GM12878 (cell line): ENCODE measurements around the gene CTSA. TPM values are rescaled to one million over a fixed set of nuclear protein-coding genes. Genes with fewer than 3 reads are reported as not detected.

Experiments used
- ATAC-seq: fragments of 200-7000 bp; cut with Tn5 transposase; 3 replicates; pipeline ENCODE4 v1.9.1; 2020; ENCODE audit warnings: mild to moderate bottlenecking, moderate library complexity
- BruUV-seq: library from RNA; stranded (reverse); fragments of 400-500 nt; replicated peaks from 2 replicates; lab custom pipeline; 2021; lab: Mats Ljungman, UMichigan
- CTCF ChIA-PET: fragments of 300-600 bp; sonication (Branson Sonifier 250); formaldehyde crosslinking; extraction: SDS; loops from one replicate; lab custom pipeline; 2021; ENCODE audit warnings: inconsistent platforms; lab: Yijun Ruan, JAX
- POLR2A ChIA-PET: fragments of 350-600 bp; formaldehyde crosslinking; extraction: SDS; loops from one replicate; lab custom pipeline; 2021; ENCODE audit warnings: inconsistent platforms; lab: Charles Lee
- RAD21 ChIA-PET: fragments of 300-600 bp; sonication (Branson Sonifier 250); formaldehyde crosslinking; loops from one replicate; lab custom pipeline; 2023; ENCODE audit warnings: antibody characterized with exemption; ENCODE audit not compliant: unreplicated experiment; lab: Charles Lee
- SMC1A ChIA-PET: fragments of 300-600 bp; sonication (Branson Sonifier 250); formaldehyde crosslinking; loops from one replicate; lab custom pipeline; 2023; ENCODE audit not compliant: unreplicated experiment, uncharacterized antibody; lab: Charles Lee
- DNase-seq: peaks from one replicate; pipeline ENCODE4 v3.0.0-alpha.2; 2011; ENCODE audit warnings: low read depth, low spot score
- FAIRE-seq: peaks from 3 replicates; lab custom pipeline; 2011; peaks lifted over from hg19 to GRCh38; lab: Jason Lieb, UNC
- H2AFZ ChIP-seq: 2 replicates; pipeline ENCODE4 v1.6.0; 2011; ENCODE audit warnings: low read depth, low read length, control low read depth; ENCODE audit not compliant: control insufficient read depth
- H3K27ac ChIP-seq: 2 replicates; pipeline ENCODE4 v1.5.1; 2011; ENCODE audit warnings: control low read depth; ENCODE audit not compliant: control insufficient read depth, insufficient read depth
- H3K27me3 ChIP-seq, 2 experiments: replicated peaks in 1 of 2; 2 replicates each; pipeline versions ENCODE4 v1.6.0 to v1.6.1; 2011; ENCODE audit warnings: low read length in 1 of 2; ENCODE audit not compliant: control insufficient read depth in 2 of 2, insufficient read depth in 2 of 2
- H3K36me3 ChIP-seq, 2 experiments: 2 replicates each; pipeline ENCODE4 v1.5.1; 2011; ENCODE audit warnings: low read length in 1 of 2; ENCODE audit not compliant: control insufficient read depth in 2 of 2, insufficient read depth in 2 of 2
- H3K4me1 ChIP-seq: 2 replicates; pipeline ENCODE4 v1.6.1; 2011; ENCODE audit warnings: mild to moderate bottlenecking, low read length, moderate library complexity, mixed read lengths; ENCODE audit not compliant: control insufficient read depth, insufficient read depth
- H3K4me2 ChIP-seq: 2 replicates; pipeline ENCODE4 v1.6.0; 2011; ENCODE audit warnings: control low read depth; ENCODE audit not compliant: control insufficient read depth, insufficient read depth
- H3K4me3 ChIP-seq: fragments of 200-600 bp; sonication (generic); 2 replicates; pipeline ENCODE4 v1.5.1; 2016
- H3K79me2 ChIP-seq: 2 replicates; pipeline ENCODE4 v1.6.0; 2011; ENCODE audit warnings: low read length; ENCODE audit not compliant: control insufficient read depth, insufficient read depth
- H3K9ac ChIP-seq: 2 replicates; pipeline ENCODE4 v1.8.0; 2011; ENCODE audit warnings: low read length, control low read depth, mixed read lengths; ENCODE audit not compliant: control insufficient read depth, insufficient read depth
- H3K9me3 ChIP-seq: replicated peaks from 3 replicates; pipeline ENCODE4 v1.5.1; 2011; ENCODE audit warnings: mild to moderate bottlenecking, low read length; ENCODE audit not compliant: control insufficient read depth, insufficient read depth
- H4K20me1 ChIP-seq: 2 replicates; pipeline ENCODE4 v1.6.0; 2011; ENCODE audit not compliant: control insufficient read depth, insufficient read depth
- BHLHE40 ChIP-seq, 2 experiments: fragments of 450-650 bp in 1 of 2; IDR thresholded peaks; 2 replicates each; pipeline ENCODE4 v1.6.1; 2011 to 2017; ENCODE audit warnings: low read depth in 2 of 2, borderline replicate concordance in 1 of 2, improper control_type of control experiment in 1 of 2, low read length in 1 of 2, mild to moderate bottlenecking in 1 of 2
- CHD1 ChIP-seq: IDR thresholded peaks from 2 replicates; pipeline ENCODE4 v1.6.1; 2012; ENCODE audit warnings: low read depth, low read length, improper control_type of control experiment
- EED ChIP-seq: sonication (generic); IDR thresholded peaks from 2 replicates; pipeline ENCODE4 v1.6.1; 2016; ENCODE audit warnings: antibody characterized with exemption, low read depth
- EGR1 ChIP-seq, 2 experiments: IDR thresholded peaks; 1 replicate in 1 of 2; 2 replicates in 1 of 2; pipeline ENCODE4 v1.6.1; 2011 to 2012; ENCODE audit warnings: low read depth in 2 of 2, low read length in 2 of 2, borderline replicate concordance in 1 of 2, mild to moderate bottlenecking in 1 of 2, moderate library complexity in 1 of 2
- ETV6 ChIP-seq, 2 experiments: fragments of 450-650 bp in 1 of 2; IDR thresholded peaks in 1 of 2; conservative IDR thresholded peaks in 1 of 2; 2 replicates each; pipeline ENCODE4 v1.6.1; 2014; ENCODE audit warnings: antibody characterized with exemption in 1 of 2, borderline replicate concordance in 1 of 2, low read depth in 1 of 2, mild to moderate bottlenecking in 1 of 2, moderate library complexity in 1 of 2
- FOS ChIP-seq: IDR thresholded peaks from 3 replicates; pipeline ENCODE4 v1.6.1; 2011; ENCODE audit warnings: borderline replicate concordance; ENCODE audit not compliant: insufficient read length; ENCODE audit errors: extremely low read depth
- HDAC2 ChIP-seq: fragments of 200-600 bp; sonication (generic); IDR thresholded peaks from 2 replicates; pipeline ENCODE4 v1.6.1; 2017
- JUNB ChIP-seq: IDR thresholded peaks from 2 replicates; pipeline ENCODE4 v1.6.1; 2016; ENCODE audit warnings: antibody characterized with exemption, mild to moderate bottlenecking
- JUND ChIP-seq: IDR thresholded peaks from 2 replicates; pipeline ENCODE4 v1.6.1; 2012; ENCODE audit warnings: low read depth, mild to moderate bottlenecking, low read length, improper control_type of control experiment, moderate library complexity
- KLF5 ChIP-seq: fragments of 450-650 bp; IDR thresholded peaks from 2 replicates; pipeline ENCODE4 v1.6.1; 2014; ENCODE audit warnings: mild to moderate bottlenecking; ENCODE audit not compliant: partially characterized antibody
- NFYB ChIP-seq: IDR thresholded peaks from 2 replicates; pipeline ENCODE4 v1.6.1; 2011; ENCODE audit warnings: low read depth, mild to moderate bottlenecking, low read length, improper control_type of control experiment, moderate library complexity; ENCODE audit not compliant: insufficient read depth
- NRF1 ChIP-seq: conservative IDR thresholded peaks from 2 replicates; pipeline ENCODE4 v1.6.1; 2011; ENCODE audit warnings: mild to moderate bottlenecking, low read depth, low read length, improper control_type of control experiment
- RBBP5 ChIP-seq: fragments of 200-600 bp; sonication (generic); conservative IDR thresholded peaks from 2 replicates; pipeline ENCODE4 v1.6.1; 2016
- ZNF217 ChIP-seq: fragments of 450-650 bp; IDR thresholded peaks from 2 replicates; pipeline ENCODE4 v1.6.1; 2017; ENCODE audit warnings: antibody characterized with exemption, mild to moderate bottlenecking
- ZNF274 ChIP-seq: IDR thresholded peaks from one replicate; pipeline ENCODE4 v1.8.0; 2011; ENCODE audit not compliant: insufficient read length, insufficient read depth
- WGBS: methylation state at CpG from one replicate; pipeline ENCODE4 v1.1.6; 2016; ENCODE audit warnings: low lambda C conversion rate; ENCODE audit not compliant: insufficient replicate concordance, insufficient coverage; ENCODE audit errors: missing lambda C conversion rate; 5-methylcytosine and 5-hydroxymethylcytosine counted together
- in situ Hi-C: fragments of 300-500 bp; cut with MboI; formaldehyde crosslinking; loops from 9 replicates; pipeline ENCODE4 v1.14.3; 2018; ENCODE audit warnings: mixed read lengths
- intact Hi-C: fragments of 100-400 bp; cut with micrococcal nuclease; formaldehyde crosslinking; loops from one replicate; pipeline ENCODE4 v1.14.2; 2022; ENCODE audit not compliant: unreplicated experiment
- polyA plus RNA-seq, 11 experiments: library from polyadenylated mRNA; depleted of rRNA in 4 of 11; unstranded in 6 of 11; stranded (reverse) in 5 of 11; fragments of >200 nt; fragmentation: Nextera tagmentation in 4 of 11; fragmentation: Illumina TruSeq in 1 of 11; extraction: Ambion mirVana in 4 of 11; extraction: Trizol in 1 of 11; gene quantifications; 1 replicate in 1 of 11; 2 replicates in 10 of 11; pipeline versions ENCODE4 v1.2.1 to v1.2.3, GENCODE V29; 2011 to 2016; ENCODE audit warnings: inconsistent platforms in 2 of 11, missing spikeins in 2 of 11, low read depth in 1 of 11
- total RNA-seq, 4 experiments: library from RNA; depleted of rRNA in 3 of 4; stranded (reverse); fragments of >200 nt in 3 of 4; fragmentation: Illumina TruSeq in 1 of 4; extraction: Trizol in 1 of 4; gene quantifications; 2 replicates each; pipeline versions ENCODE4 v1.2.1 to v1.2.3, GENCODE V29; 2013 to 2021
- TF ChIP-seq, protein P1 (sequence below): fragments of 450-650 bp; IDR thresholded peaks from 2 replicates; pipeline ENCODE4 v1.6.1; 2017; ENCODE audit warnings: mild to moderate bottlenecking, moderate library complexity
- TF ChIP-seq, protein P2 (sequence below): fragments of 450-650 bp; IDR thresholded peaks from 2 replicates; pipeline ENCODE4 v1.6.1; 2016; ENCODE audit warnings: mild to moderate bottlenecking

Gene CTSA
- total and polyA plus RNA-seq, 10 of the 15 experiments (the other 5 are each of a cell fraction or from before 2014, with no cell fraction given), result 7.1 to 67.0 (median 36.2) TPM

DNA sequence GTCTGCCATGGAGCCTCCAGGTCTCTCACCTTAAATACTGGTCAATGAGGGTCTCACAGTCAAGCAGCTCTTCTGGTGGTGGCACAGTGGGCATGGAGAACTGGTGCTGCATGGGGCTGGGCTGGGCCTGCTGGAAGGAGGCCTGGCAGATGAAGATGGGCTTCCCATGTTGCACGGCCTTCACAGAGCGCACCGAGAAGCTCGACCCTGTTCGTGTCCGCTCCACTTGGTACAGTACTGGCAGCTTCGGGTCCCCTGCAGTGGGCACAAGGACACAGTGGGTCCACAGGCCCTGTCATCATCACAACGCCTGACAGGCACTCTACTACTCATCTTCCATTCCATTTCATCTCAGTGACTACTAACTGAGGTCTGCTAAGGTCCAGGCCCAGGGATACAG is 42.7 kb upstream of the CTSA start:
- Histone ChIP-seq H3K4me3 (no peak overlapping the region), H3K36me3 (peaks cover 2% of the 10 kb centered on the region in 2 experiments; a peak in 3 of 4 replicates), H3K79me2 (no peaks in the 10 kb centered on the region), H3K9me3 (no peaks in the 10 kb centered on the region), H3K27ac (no peak overlapping the region), H3K4me2 (no peak overlapping the region), H3K9ac (no peak overlapping the region), H2AFZ (no peak overlapping the region), H4K20me1 (no peaks in the 10 kb centered on the region), H3K4me1 (no peaks in the 10 kb centered on the region), H3K27me3 (no peaks in the 10 kb centered on the region)
- FAIRE-seq (no peak), ATAC-seq (no peak), DNase-seq (no peak)
- TF ChIP-seq BHLHE40 (IDR thresholded peaks at IDR 0.05; ENCODE audit: borderline replicate concordance in 1 of 2, low read depth in 2 of 2, low read length in 1 of 2) (no peak), RBBP5 (no peak), JUNB (no peak), CHD1 (no peak), EGR1 (IDR thresholded peaks at IDR 0.05; ENCODE audit: borderline replicate concordance in 1 of 2, low read depth in 2 of 2, low read length in 2 of 2) (no peak), ZNF217 (no peak), JUND (no peak), KLF5 (no peak), FOS (no peak), ETV6 (conservative IDR thresholded peaks at IDR 0.05 in 1 of 2, IDR thresholded peaks at IDR 0.05 in 1 of 2; ENCODE audit: borderline replicate concordance in 1 of 2, low read depth in 1 of 2) (no peak), NFYB (no peak), HDAC2 (no peak), ZNF274 (no peak), NRF1 (no peak), EED (no peak)
- TF ChIP-seq, protein P1, sequence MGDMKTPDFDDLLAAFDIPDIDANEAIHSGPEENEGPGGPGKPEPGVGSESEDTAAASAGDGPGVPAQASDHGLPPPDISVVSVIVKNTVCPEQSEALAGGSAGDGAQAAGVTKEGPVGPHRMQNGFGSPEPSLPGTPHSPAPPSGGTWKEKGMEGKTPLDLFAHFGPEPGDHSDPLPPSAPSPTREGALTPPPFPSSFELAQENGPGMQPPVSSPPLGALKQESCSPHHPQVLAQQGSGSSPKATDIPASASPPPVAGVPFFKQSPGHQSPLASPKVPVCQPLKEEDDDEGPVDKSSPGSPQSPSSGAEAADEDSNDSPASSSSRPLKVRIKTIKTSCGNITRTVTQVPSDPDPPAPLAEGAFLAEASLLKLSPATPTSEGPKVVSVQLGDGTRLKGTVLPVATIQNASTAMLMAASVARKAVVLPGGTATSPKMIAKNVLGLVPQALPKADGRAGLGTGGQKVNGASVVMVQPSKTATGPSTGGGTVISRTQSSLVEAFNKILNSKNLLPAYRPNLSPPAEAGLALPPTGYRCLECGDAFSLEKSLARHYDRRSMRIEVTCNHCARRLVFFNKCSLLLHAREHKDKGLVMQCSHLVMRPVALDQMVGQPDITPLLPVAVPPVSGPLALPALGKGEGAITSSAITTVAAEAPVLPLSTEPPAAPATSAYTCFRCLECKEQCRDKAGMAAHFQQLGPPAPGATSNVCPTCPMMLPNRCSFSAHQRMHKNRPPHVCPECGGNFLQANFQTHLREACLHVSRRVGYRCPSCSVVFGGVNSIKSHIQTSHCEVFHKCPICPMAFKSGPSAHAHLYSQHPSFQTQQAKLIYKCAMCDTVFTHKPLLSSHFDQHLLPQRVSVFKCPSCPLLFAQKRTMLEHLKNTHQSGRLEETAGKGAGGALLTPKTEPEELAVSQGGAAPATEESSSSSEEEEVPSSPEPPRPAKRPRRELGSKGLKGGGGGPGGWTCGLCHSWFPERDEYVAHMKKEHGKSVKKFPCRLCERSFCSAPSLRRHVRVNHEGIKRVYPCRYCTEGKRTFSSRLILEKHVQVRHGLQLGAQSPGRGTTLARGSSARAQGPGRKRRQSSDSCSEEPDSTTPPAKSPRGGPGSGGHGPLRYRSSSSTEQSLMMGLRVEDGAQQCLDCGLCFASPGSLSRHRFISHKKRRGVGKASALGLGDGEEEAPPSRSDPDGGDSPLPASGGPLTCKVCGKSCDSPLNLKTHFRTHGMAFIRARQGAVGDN, result no peak
- TF ChIP-seq, protein P2, sequence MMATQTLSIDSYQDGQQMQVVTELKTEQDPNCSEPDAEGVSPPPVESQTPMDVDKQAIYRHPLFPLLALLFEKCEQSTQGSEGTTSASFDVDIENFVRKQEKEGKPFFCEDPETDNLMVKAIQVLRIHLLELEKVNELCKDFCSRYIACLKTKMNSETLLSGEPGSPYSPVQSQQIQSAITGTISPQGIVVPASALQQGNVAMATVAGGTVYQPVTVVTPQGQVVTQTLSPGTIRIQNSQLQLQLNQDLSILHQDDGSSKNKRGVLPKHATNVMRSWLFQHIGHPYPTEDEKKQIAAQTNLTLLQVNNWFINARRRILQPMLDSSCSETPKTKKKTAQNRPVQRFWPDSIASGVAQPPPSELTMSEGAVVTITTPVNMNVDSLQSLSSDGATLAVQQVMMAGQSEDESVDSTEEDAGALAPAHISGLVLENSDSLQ, result no peak
- ChIA-PET RAD21 (no interaction called here), SMC1A (no interaction called here), POLR2A (no interaction called here), CTCF (no interaction called here)
- in situ Hi-C loops (no loop called here), intact Hi-C loops (no loop called here)
- no TSS peak for BruUV-seq
- 98% methylated on average over 8 of the region's 8 CpGs for WGBS
